RKO (cell line): ENCODE results near the gene ZCCHC10.
"Not testable (repeated sequence)": the region's sequence is repeated elsewhere in the genome, so short reads cannot be mapped to it uniquely, and the experiment has no call there.

Experiments used
- DNase-seq: peaks from one replicate; pipeline ENCODE4 v3.0.0-alpha.2; 2016; ENCODE audit warnings: low spot score

Gene ZCCHC10

GRCh38 chr5:133025804-133026663 is at the start of gene ZCCHC10:
Gene ZCCHC10, minus strand, starts transcription at chr5:133026549. Its CDS starts 12 bp downstream, at chr5:133026537.
- DNase-seq, result peak; percentile 93

- DNase-seq, result no peak
Measured at GRCh38 chr5:133075572-133076536, 49.5 kb upstream of the ZCCHC10 start.

DNA sequence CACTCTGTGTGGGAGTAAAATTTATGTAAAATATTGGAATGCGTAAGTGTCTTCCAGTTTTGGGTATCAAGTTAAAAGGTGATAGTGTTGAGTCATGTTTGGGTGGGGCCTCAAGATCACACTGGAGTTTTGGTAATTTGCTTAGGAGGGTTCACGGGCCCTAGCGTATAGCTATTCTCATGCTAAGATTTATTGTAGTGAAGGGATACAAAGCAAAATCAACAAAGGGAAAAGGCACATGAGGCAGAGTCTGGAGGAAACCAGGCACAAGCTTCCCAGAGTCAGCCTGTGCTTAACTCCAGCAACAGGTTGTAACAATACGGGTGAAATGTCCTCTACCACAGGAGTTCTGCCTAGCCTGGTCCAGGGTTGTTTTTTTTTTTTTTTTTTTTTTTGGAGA is 45.7 kb upstream of the ZCCHC10 start:
- DNase-seq, result no peak

GRCh38 chr5:133066045-133066444 is 39.7 kb upstream of the ZCCHC10 start:
- DNase-seq, result no peak

GRCh38 chr5:133065471-133065870 is 39.1 kb upstream of the ZCCHC10 start:
- DNase-seq, result no peak

DNA sequence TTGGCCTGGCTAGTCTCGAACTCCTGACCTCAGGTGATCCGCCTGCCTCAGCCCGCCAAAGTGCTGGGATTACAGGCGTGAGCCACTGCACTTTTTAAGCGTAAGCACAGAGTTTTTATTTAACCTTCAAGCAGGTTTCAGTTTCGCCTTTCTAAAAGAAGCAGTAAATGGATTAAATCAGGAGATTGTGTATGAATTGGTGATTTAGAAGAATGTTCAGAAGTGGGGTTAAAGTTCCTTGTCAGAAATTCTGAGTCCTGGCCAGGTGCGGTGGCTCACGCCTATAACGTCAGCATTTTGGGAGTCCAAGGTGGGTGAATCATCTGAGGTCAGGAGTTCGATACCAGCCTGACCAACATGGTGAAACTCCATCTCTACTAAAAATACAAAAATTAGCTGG is 37.6 kb upstream of the ZCCHC10 start:
- DNase-seq, result no peak

- DNase-seq, result no peak
Measured at GRCh38 chr5:133062276-133062675, 35.9 kb upstream of the ZCCHC10 start.

DNA sequence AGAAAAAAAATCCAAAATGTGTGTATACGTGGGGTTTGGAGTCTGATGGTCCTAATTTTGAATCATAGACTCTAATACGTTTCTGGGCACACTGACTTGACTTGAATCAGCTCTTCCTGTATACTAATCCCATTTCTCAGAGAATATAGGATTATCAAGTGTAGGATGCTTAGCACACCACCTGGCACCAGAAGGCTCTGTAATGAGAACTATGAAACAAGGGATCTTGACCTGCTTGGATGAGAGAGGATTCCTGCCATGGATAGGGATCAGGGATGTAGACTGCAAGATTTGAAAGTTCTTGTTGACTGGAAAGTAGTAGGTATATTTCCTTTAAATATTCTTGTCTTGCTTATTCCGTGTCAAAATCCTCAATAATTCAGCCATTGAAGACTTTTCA is 33.3 kb upstream of the ZCCHC10 start:
- DNase-seq, result no peak

GRCh38 chr5:133056891-133057290 is 30.5 kb upstream of the ZCCHC10 start:
- DNase-seq, result no peak

DNA sequence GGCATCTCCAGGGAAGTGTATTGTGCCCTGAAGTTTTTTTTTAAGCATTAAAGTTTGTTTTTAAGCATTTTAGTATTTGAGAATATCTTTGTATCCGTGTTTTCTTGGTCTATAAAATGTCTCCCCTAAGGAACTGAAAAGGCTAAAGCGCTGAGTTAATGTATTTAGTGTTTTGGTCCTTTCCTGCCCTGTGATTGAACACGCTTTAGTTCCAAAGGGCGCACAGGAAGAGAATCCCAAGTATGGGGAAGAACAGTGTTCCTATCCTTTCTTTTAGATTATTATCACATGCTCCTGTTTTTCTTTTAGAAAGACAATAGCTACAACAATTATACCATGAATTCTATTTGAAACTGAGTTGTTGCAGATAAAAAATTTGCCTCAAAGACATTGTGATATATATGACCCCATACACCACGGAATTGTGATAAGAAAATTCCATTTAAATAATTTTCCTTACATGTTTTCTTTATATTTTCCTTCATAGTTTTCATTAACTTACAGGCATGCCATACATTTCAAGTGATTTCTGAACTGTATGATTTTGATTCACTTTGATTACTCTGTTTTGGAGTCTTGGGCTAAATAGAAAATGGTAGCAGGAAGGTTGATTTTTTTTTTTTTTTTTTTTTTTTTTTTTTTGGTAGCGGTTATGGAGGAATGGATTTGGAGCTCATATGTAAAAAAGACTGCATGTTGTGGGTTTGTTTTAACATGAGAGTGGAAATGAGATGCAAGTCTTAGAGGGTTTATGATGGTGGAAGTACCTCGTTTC is 28.5 kb upstream of the ZCCHC10 start:
- DNase-seq, result no peak

DNA sequence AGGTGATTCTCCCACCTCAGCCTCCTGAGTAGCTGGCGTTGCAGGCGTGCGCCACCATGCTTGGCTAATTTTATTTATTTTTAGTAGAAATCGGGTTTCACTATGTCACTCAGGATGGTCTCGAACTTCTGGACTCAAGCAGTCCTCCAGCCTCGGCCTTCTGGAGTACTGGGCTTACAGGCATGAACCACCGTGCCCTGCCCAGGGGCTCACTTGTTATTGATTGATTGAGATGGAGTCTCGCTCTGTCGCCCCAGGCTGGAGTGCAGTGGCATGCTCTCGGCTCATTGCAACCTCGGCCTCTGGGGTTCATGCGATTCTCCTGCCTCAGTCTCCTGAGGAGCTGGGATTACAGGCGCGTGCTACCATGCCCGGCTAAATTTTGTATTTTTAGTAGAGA is 27.1 kb upstream of the ZCCHC10 start:
- no peak for DNase-seq

- DNase-seq, result peak; percentile 71
Measured at GRCh38 chr5:133052317-133053175, 26.2 kb upstream of the ZCCHC10 start.

GRCh38 chr5:133051542-133052316 is 25.4 kb upstream of the ZCCHC10 start, which contains the start of gene HSPA4:
Gene HSPA4, plus strand, starts transcription at chr5:133052013. Its CDS starts 238 bp downstream, at chr5:133052251.
- peak; percentile 99 for DNase-seq

GRCh38 chr5:133051061-133051541 is 24.8 kb upstream of the ZCCHC10 start:
- DNase-seq, result no peak

DNA sequence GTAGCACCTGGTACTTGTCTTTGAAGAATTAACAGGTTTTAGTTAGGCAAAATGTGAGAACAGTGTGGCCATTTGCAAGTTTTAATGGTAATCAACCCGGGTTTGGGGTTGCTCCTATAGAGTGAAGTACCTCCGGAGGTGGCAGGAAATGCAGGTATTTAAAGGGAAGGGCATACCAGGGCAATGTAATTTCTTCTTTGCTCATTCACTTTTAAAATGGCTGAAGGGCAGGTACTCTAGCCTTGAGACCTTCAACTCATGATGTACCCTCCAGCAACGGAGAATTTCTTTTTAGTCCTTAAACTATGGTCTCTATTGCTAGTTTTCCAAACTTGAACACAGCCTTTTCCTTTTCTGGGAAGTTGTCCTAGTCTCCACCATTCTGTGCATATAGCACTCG is 24.2 kb upstream of the ZCCHC10 start:
- DNase-seq, result no peak

DNA sequence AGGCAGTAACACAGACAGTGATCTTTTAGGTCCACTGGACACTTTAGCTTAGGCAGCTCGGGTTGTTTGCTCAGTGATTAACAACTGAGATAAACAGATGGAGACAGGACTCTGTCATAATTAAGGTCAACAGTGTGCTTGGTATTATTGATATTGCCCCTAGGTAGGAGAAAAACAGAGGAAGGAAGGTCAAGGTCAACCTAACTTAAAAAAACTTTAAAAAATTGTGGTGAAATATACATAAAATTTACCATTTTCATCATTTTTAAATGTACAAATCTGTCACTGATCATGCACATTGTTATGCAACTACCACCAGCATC is 23.3 kb upstream of the ZCCHC10 start:
- DNase-seq, result no peak

DNA sequence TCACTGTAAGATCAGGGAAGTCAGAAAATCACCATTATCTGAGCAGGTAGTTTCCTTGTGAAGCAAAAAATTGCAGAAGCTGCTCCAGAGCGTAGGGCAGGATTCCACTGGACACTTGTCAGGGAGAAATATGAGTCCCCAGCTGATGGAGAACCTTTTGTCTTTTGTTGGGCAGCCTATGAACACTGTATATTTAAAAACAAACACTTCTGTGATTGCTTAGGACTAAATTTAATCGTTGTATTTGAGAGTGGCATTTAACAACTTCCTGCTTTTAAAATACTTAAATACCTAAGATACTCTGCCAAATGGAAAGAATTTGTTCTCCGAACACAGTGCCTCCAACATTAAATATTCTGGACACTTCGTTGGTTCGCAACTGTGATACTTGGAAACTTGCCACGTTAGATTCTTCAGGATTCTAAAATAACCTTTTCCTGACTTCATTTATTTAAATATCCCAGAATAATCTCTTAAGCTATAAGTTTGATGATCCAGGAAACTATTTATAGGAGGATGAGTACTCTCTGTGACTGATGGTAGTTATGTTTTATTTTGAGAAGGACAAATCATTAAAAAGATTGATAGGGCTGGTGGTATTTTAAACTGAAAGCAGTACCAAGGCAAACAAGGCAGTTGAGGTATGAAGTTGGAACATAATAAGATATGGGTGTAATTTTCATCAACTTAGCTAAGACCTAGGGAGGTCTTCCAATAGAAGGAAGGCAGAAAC is 22.8 kb upstream of the ZCCHC10 start:
- DNase-seq, result no peak

- DNase-seq, result no peak
Measured at GRCh38 chr5:133047404-133047803, 21.1 kb upstream of the ZCCHC10 start.

DNA sequence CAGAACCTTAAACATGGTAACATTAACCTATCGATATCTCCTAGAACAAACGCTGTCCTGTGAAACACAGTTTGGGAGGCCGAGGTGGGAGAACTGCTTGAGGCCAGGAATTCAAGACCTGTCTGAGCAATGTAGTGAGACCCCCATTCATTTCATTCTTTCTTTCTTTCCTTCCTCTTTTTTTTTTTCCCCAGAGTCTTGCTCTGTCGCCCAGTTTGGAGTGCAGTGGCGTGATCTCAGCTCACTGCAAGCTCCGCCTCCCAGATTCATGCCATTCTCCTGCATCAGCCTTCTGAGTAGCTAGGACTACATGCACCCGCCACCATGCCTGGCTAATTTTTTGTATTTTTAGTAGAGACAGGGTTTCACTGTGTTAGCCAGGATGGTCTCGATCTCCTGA is 20.2 kb upstream of the ZCCHC10 start:
- not testable (repeated sequence) for DNase-seq
